NCI-H748 (cell line): ENCODE results near the gene NTMT2.
A peak's percentile ranks its signal among the peaks of the same experiment; 100 is the strongest.
"Not testable (repeated sequence)": the region's sequence is repeated elsewhere in the genome, so short reads cannot be mapped to it uniquely, and the experiment has no call there.

ENCODE experiments used
- DNase-seq: peaks from one replicate; lab custom pipeline; 2025; ENCODE audit not compliant: unreplicated experiment; lab: John Stamatoyannopoulos, UW

NTMT2 gene

GRCh38 chr1:170145770-170146676, at the start of gene NTMT2:
Gene NTMT2, plus strand, starts transcription at chr1:170145959. Its CDS starts 149 bp downstream, at chr1:170146108.
- peak; percentile 74 for DNase-seq

GRCh38 chr1:170095976-170096748, 49.6 kb upstream of the NTMT2 start:
- DNase-seq, result no peak

- no peak for DNase-seq
These were observed 48.9 kb upstream of the NTMT2 start for GRCh38 chr1:170096806-170097340.

- no peak for DNase-seq
These were observed 48.3 kb upstream of the NTMT2 start for GRCh38 chr1:170097449-170097948.

GRCh38 chr1:170113140-170113539, 32.6 kb upstream of the NTMT2 start:
- not testable (repeated sequence) for DNase-seq

- DNase-seq, result no peak
These were observed 30.9 kb upstream of the NTMT2 start for GRCh38 chr1:170114906-170115305.

- DNase-seq, result no peak
These were observed 23.4 kb upstream of the NTMT2 start for GRCh38 chr1:170122366-170122765.

- DNase-seq, result no peak
These were observed 20.5 kb upstream of the NTMT2 start for GRCh38 chr1:170125269-170125668.

- DNase-seq, result no peak
These were observed 19.1 kb upstream of the NTMT2 start for GRCh38 chr1:170126696-170127095.

- DNase-seq, result no peak
These were observed 14.3 kb upstream of the NTMT2 start for GRCh38 chr1:170131450-170131849.

GRCh38 chr1:170131984-170132383, 13.8 kb upstream of the NTMT2 start:
- no peak for DNase-seq

- no peak for DNase-seq
These were observed 11.8 kb upstream of the NTMT2 start for GRCh38 chr1:170133766-170134495.

- no peak for DNase-seq
These were observed 11.2 kb upstream of the NTMT2 start for GRCh38 chr1:170134521-170134920.

- DNase-seq, result no peak
These were observed 5.4 kb upstream of the NTMT2 start for GRCh38 chr1:170140371-170140770.

- DNase-seq, result peak; percentile 2
These were observed 698 bp upstream of the NTMT2 start for GRCh38 chr1:170145061-170145460.

- no peak for DNase-seq
These were observed 1.0 kb downstream of the NTMT2 start for GRCh38 chr1:170146720-170147263.

- DNase-seq, result no peak
These were observed 3.5 kb downstream of the NTMT2 start for GRCh38 chr1:170149241-170149640.

- no peak for DNase-seq
These were observed 4.3 kb downstream of the NTMT2 start for GRCh38 chr1:170150016-170150415.

- no peak for DNase-seq
These were observed 5.2 kb downstream of the NTMT2 start for GRCh38 chr1:170150921-170151320.

GRCh38 chr1:170153417-170153816, 7.7 kb downstream of the NTMT2 start:
- no peak for DNase-seq

GRCh38 chr1:170155055-170155454, 9.3 kb downstream of the NTMT2 start:
- DNase-seq, result no peak
